H1 (cell line): ENCODE measurements around the gene IFT122. TPM values are rescaled to one million over a fixed set of nuclear protein-coding genes. Genes with fewer than 3 reads are reported as not detected.
A peak's percentile ranks its signal among the peaks of the same experiment; 100 is the strongest.

Source experiments
- CTCF ChIA-PET: fragments of 300-600 bp; sonication (Branson Sonifier 250); formaldehyde crosslinking; loops from one replicate; lab custom pipeline; 2021; ENCODE audit not compliant: partially characterized antibody; lab: Charles Lee
- POLR2A ChIA-PET: fragments of 300-600 bp; sonication (Branson Sonifier 250); formaldehyde crosslinking; loops from one replicate; lab custom pipeline; 2021; ENCODE audit warnings: inconsistent platforms; ENCODE audit not compliant: partially characterized antibody; lab: Charles Lee
- DNase-seq, 2 experiments: peaks; one replicate each; pipeline versions ENCODE4 v3.0.0 to v3.0.0-alpha.2; 2010 to 2022; ENCODE audit warnings: low spot score in 2 of 2, low read depth in 1 of 2, mixed read lengths in 1 of 2
- FAIRE-seq: peaks from 2 replicates; lab custom pipeline; 2011; peaks lifted over from hg19 to GRCh38; lab: Jason Lieb, UNC
- H2AFZ ChIP-seq: 2 replicates; pipeline ENCODE4 v1.8.1; 2012; ENCODE audit warnings: low read length, inconsistent platforms
- H2AK5ac ChIP-seq: 2 replicates; pipeline ENCODE4 v1.6.1; 2013; ENCODE audit warnings: low read depth, low read length
- H2BK120ac ChIP-seq: replicated peaks from 2 replicates; pipeline ENCODE3; 2013; ENCODE audit warnings: low read depth, low read length, inconsistent platforms
- H2BK12ac ChIP-seq: 2 replicates; pipeline ENCODE4 v1.6.1; 2013; ENCODE audit warnings: low read depth, low read length
- H2BK15ac ChIP-seq: 2 replicates; pipeline ENCODE4 v1.6.1; 2013; ENCODE audit warnings: low read length
- H2BK20ac ChIP-seq: 2 replicates; pipeline ENCODE4 v1.6.1; 2013; ENCODE audit warnings: low read length
- H2BK5ac ChIP-seq: 2 replicates; pipeline ENCODE4 v1.6.1; 2013; ENCODE audit warnings: low read depth, low read length
- H3K14ac ChIP-seq: 2 replicates; pipeline ENCODE4 v1.6.1; 2013; ENCODE audit warnings: inconsistent platforms; ENCODE audit not compliant: insufficient read length
- H3K18ac ChIP-seq: 2 replicates; pipeline ENCODE4 v1.6.1; 2013; ENCODE audit warnings: low read length; ENCODE audit errors: extremely low read depth
- H3K23ac ChIP-seq: 2 replicates; pipeline ENCODE4 v1.6.1; 2013; ENCODE audit warnings: inconsistent platforms; ENCODE audit not compliant: insufficient read length
- H3K23me2 ChIP-seq: 2 replicates; pipeline ENCODE4 v1.6.1; 2013; ENCODE audit warnings: low read depth, low read length
- H3K27ac ChIP-seq: 2 replicates; pipeline ENCODE4 v1.6.1; 2011; ENCODE audit warnings: low read depth, low read length, inconsistent platforms
- H3K27me3 ChIP-seq, 4 experiments: replicated peaks in 1 of 4; 1 replicate in 1 of 4; 2 replicates in 3 of 4; pipeline versions ENCODE4 v1.6.1 to v1.8.1; 2011 to 2013; ENCODE audit warnings: low read length in 3 of 4, mild to moderate bottlenecking in 3 of 4, inconsistent platforms in 2 of 4, mixed read lengths in 2 of 4, moderate library complexity in 1 of 4; ENCODE audit not compliant: control insufficient read depth in 3 of 4, insufficient read depth in 3 of 4; ENCODE audit errors: extremely low read depth in 1 of 4
- H3K36me3 ChIP-seq, 4 experiments: 2 replicates each; pipeline versions ENCODE4 v1.6.1 to v1.8.1; 2011 to 2013; ENCODE audit warnings: mild to moderate bottlenecking in 4 of 4, low read length in 3 of 4, moderate library complexity in 2 of 4, control low read depth in 1 of 4, inconsistent platforms in 1 of 4; ENCODE audit not compliant: insufficient read depth in 4 of 4, control insufficient read depth in 2 of 4
- H3K4ac ChIP-seq: replicated peaks from 2 replicates; pipeline ENCODE3; 2013; ENCODE audit warnings: low read length, low read depth, mixed read lengths, inconsistent platforms; ENCODE audit not compliant: insufficient read length
- H3K4me1 ChIP-seq, 4 experiments: replicated peaks in 1 of 4; 1 replicate in 1 of 4; 2 replicates in 3 of 4; pipeline versions ENCODE4 v1.6.1 to v1.8.1; 2011 to 2013; ENCODE audit warnings: low read length in 3 of 4, inconsistent platforms in 2 of 4, mixed read lengths in 1 of 4; ENCODE audit not compliant: insufficient read depth in 4 of 4, control insufficient read depth in 3 of 4
- H3K4me2 ChIP-seq, 2 experiments: 2 replicates each; pipeline versions ENCODE4 v1.6.1 to v1.8.1; 2011 to 2013; ENCODE audit warnings: low read depth in 2 of 2, low read length in 2 of 2, control low read depth in 1 of 2, inconsistent platforms in 1 of 2, mild to moderate bottlenecking in 1 of 2; ENCODE audit not compliant: insufficient read depth in 1 of 2
- H3K4me3 ChIP-seq, 4 experiments: fragments of 200-600, 300-600 bp in 1 of 4; sonication (generic), shearing (Covaris generic), sonication (Bioruptor Twin) in 1 of 4; 2 replicates each; pipeline versions ENCODE4 v1.5.1 to v1.8.1; 2011 to 2016; ENCODE audit warnings: low read length in 4 of 4, low read depth in 3 of 4, control low read depth in 2 of 4, inconsistent platforms in 2 of 4, mild to moderate bottlenecking in 2 of 4, mixed read lengths in 1 of 4, moderate library complexity in 1 of 4; ENCODE audit not compliant: insufficient read depth in 2 of 4; ENCODE audit errors: extremely low read depth in 1 of 4
- H3K56ac ChIP-seq: replicated peaks from 2 replicates; pipeline ENCODE3; 2013; ENCODE audit warnings: low read depth, mild to moderate bottlenecking, mixed read lengths, low read length, inconsistent platforms; ENCODE audit not compliant: insufficient read length
- H3K79me1 ChIP-seq: 2 replicates; pipeline ENCODE4 v1.6.1; 2013; ENCODE audit warnings: low read depth, low read length, control low read depth
- H3K79me2 ChIP-seq, 2 experiments: 2 replicates each; pipeline versions ENCODE4 v1.6.1 to v1.8.1; 2012 to 2013; ENCODE audit warnings: low read length in 2 of 2, mild to moderate bottlenecking in 2 of 2, inconsistent platforms in 1 of 2; ENCODE audit not compliant: insufficient read depth in 2 of 2, control insufficient read depth in 1 of 2
- H3K9ac ChIP-seq, 4 experiments: replicated peaks in 1 of 4; 1 replicate in 1 of 4; 2 replicates in 3 of 4; pipeline versions ENCODE4 v1.6.1 to v1.8.1; 2011 to 2013; ENCODE audit warnings: low read depth in 3 of 4, low read length in 3 of 4, control low read depth in 2 of 4, mild to moderate bottlenecking in 2 of 4, moderate library complexity in 2 of 4, inconsistent platforms in 1 of 4; ENCODE audit errors: extremely low read depth in 1 of 4
- H3K9me3 ChIP-seq, 2 experiments: 2 replicates each; pipeline versions ENCODE4 v1.6.1 to v1.8.1; 2012 to 2013; ENCODE audit warnings: mild to moderate bottlenecking in 2 of 2, moderate library complexity in 2 of 2, control low read depth in 1 of 2, inconsistent platforms in 1 of 2, low read depth in 1 of 2, low read length in 1 of 2, mixed read lengths in 1 of 2; ENCODE audit not compliant: insufficient read depth in 2 of 2
- H4K20me1 ChIP-seq, 2 experiments: replicated peaks in 1 of 2; 2 replicates each; pipeline versions ENCODE3 to v1.8.1; 2011 to 2013; ENCODE audit warnings: inconsistent platforms in 2 of 2, low read length in 2 of 2, mild to moderate bottlenecking in 1 of 2; ENCODE audit not compliant: insufficient read depth in 2 of 2, control insufficient read depth in 1 of 2
- H4K5ac ChIP-seq: 2 replicates; pipeline ENCODE4 v1.6.1; 2013; ENCODE audit warnings: low read length, low read depth, mixed read lengths, inconsistent platforms; ENCODE audit not compliant: insufficient read length
- H4K8ac ChIP-seq: 2 replicates; pipeline ENCODE4 v1.8.0; 2013; ENCODE audit warnings: mild to moderate bottlenecking, moderate library complexity, low read length, inconsistent platforms; ENCODE audit not compliant: insufficient read depth; ENCODE audit errors: extremely low read depth
- H4K91ac ChIP-seq: replicated peaks from 2 replicates; pipeline ENCODE3; 2013; ENCODE audit warnings: low read length, mixed read lengths, inconsistent platforms; ENCODE audit not compliant: insufficient read length
- CREB1 ChIP-seq: IDR thresholded peaks from 2 replicates; pipeline ENCODE4 v1.6.1; 2012; ENCODE audit warnings: inconsistent platforms
- KDM1A ChIP-seq: fragments of 200-600, 300-600 bp; sonication (generic); IDR thresholded peaks from 2 replicates; pipeline ENCODE4 v1.7.1; 2016; ENCODE audit warnings: mild to moderate bottlenecking, low read length, borderline replicate concordance
- PHF8 ChIP-seq: fragments of 200-600 bp; sonication (generic); conservative IDR thresholded peaks from 2 replicates; pipeline ENCODE4 v1.7.1; 2012; ENCODE audit warnings: low read depth, mild to moderate bottlenecking, inconsistent platforms, low read length, moderate library complexity
- POLR2AphosphoS5 ChIP-seq: IDR thresholded peaks from 2 replicates; pipeline ENCODE4 v1.6.1; 2011; ENCODE audit warnings: low read depth, low read length
- POU5F1 ChIP-seq: IDR thresholded peaks from 2 replicates; pipeline ENCODE4 v1.6.1; 2011; ENCODE audit warnings: low read depth, mild to moderate bottlenecking, low read length, moderate library complexity
- RBBP5 ChIP-seq: IDR thresholded peaks from 2 replicates; pipeline ENCODE4 v1.7.1; 2012; ENCODE audit warnings: low read depth, mild to moderate bottlenecking, inconsistent platforms, low read length, moderate library complexity, borderline replicate concordance
- WGBS, 2 experiments: shearing (Covaris generic) in 1 of 2; methylation state at CpG; one replicate each; pipeline versions ENCODE4 v1.1.6 to v1.1.7; 2013 to 2015; ENCODE audit warnings: low lambda C conversion rate in 2 of 2, mixed read lengths in 2 of 2, inconsistent platforms in 1 of 2, low coverage in 1 of 2, missing lambda C conversion rate in 1 of 2; ENCODE audit not compliant: insufficient replicate concordance in 2 of 2, insufficient coverage in 1 of 2, insufficient read length in 1 of 2; ENCODE audit errors: extremely low coverage in 1 of 2, missing lambda C conversion rate in 1 of 2; 5-methylcytosine and 5-hydroxymethylcytosine counted together
- polyA plus RNA-seq, 7 experiments: library from polyadenylated mRNA; depleted of rRNA in 3 of 7; stranded (reverse) in 5 of 7; unstranded in 2 of 7; fragments of >200 nt in 5 of 7; fragments of 200-250 nt in 2 of 7; gene quantifications; 1 replicate in 5 of 7; 2 replicates in 1 of 7; 4 replicates in 1 of 7; pipeline versions ENCODE4 v1.2.1 to v1.2.3, GENCODE V29; 2011 to 2013; ENCODE audit warnings: missing spikeins in 2 of 7, mixed read lengths in 2 of 7
- total RNA-seq: library from RNA; stranded (reverse); fragmentation: NEBNext Ultra II Directional; extraction: Animal tissue kit (Norgen Biotek cat#: 25700); gene quantifications from 2 replicates; pipeline ENCODE4 v1.2.1, GENCODE V29; 2021
- TF ChIP-seq, protein P1 (sequence below): IDR thresholded peaks from 2 replicates; pipeline ENCODE4 v1.6.1; 2011; ENCODE audit warnings: low read length, improper control_type of control experiment

The IFT122 gene
- total and polyA plus RNA-seq, 2 of the 8 experiments (the other 6 are each of a cell fraction or from before 2014, with no cell fraction given): 23.7 to 25.1 TPM

DNA sequence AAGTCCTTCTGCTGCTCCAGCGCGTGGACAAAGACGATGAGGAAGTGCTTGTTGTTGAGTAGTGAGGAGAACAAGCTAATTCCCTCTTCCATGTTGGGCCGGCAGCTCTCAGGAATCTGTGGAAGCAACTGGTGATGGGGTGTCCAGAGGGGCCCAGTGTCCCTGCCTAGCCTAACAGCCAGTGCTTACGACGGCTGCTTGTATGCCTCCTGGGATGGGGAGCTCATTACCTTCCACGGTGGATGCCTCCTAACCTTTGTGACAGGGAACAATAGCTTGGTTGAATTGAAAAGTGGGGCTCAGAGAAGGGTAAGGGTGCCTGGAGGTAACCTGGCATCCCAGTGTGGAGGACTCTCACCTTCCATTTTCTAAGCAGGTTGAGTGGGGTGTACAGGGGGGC, 125.9 kb downstream of the IFT122 start:
- no peak overlapping the region for H2BK120ac ChIP-seq
- TF ChIP-seq, protein P1, sequence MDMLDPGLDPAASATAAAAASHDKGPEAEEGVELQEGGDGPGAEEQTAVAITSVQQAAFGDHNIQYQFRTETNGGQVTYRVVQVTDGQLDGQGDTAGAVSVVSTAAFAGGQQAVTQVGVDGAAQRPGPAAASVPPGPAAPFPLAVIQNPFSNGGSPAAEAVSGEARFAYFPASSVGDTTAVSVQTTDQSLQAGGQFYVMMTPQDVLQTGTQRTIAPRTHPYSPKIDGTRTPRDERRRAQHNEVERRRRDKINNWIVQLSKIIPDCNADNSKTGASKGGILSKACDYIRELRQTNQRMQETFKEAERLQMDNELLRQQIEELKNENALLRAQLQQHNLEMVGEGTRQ: no peak
- TF ChIP-seq POU5F1 (no peak), CREB1 (no peak), POLR2AphosphoS5 (no peak), RBBP5 (no peak), PHF8 (no peak), KDM1A (peak; percentile 83)
- TF ChIP-seq, all 59 proteins: peak for 1
- H2AK5ac ChIP-seq: no peak overlapping the region
- H3K9ac ChIP-seq: no peak overlapping the region
- H3K4me2 ChIP-seq: no peak overlapping the region
- ChIA-PET CTCF (interaction anchor here (1.2 to 4.3 kb wide), 8 partner anchors 9 to 91 kb away, joined by 3 to 20 read pairs (median 4); partner anchors contain the start of gene H1-8), POLR2A (interaction anchor here (0.9 kb wide), 1 partner anchor 33 kb away, joined by 3 read pairs; no protein-coding TSS in a partner anchor)
- H3K56ac ChIP-seq: no peak overlapping the region
- H3K18ac ChIP-seq: no peak overlapping the region
- peak overlapping the region; percentile 72; the same call in 1 of the 2 replicates for H4K8ac ChIP-seq
- no peak overlapping the region for H2BK12ac ChIP-seq
- H3K23ac ChIP-seq: no peak overlapping the region
- no peak overlapping the region for H4K91ac ChIP-seq
- WGBS, 2 experiments: 94% methylated on average over 7 of the region's 7 CpGs; no CpG with 5 or more reads in 1 of the 2 experiments
- H3K79me2 ChIP-seq: no peaks in the 10 kb centered on the region
- no peaks in the 10 kb centered on the region for H3K36me3 ChIP-seq
- no peaks in the 10 kb centered on the region for H3K79me1 ChIP-seq
- H3K4me3 ChIP-seq: no peak overlapping the region
- no peaks in the 10 kb centered on the region for H3K27me3 ChIP-seq
- H3K4ac ChIP-seq: no peak overlapping the region
- no peak for FAIRE-seq
- H3K4me1 ChIP-seq: no peaks in the 10 kb centered on the region; a peak in 2 of 7 replicates
- H3K14ac ChIP-seq: no peak overlapping the region
- no peak overlapping the region for H2BK15ac ChIP-seq
- no peaks in the 10 kb centered on the region for H3K23me2 ChIP-seq
- no peak overlapping the region for H2BK5ac ChIP-seq
- no peak overlapping the region for H2AFZ ChIP-seq
- DNase-seq: no peak
- H3K9me3 ChIP-seq: no peaks in the 10 kb centered on the region
- H3K27ac ChIP-seq: no peak overlapping the region
- no peak overlapping the region for H2BK20ac ChIP-seq
- H4K5ac ChIP-seq: no peak overlapping the region
- H4K20me1 ChIP-seq: no peaks in the 10 kb centered on the region
